Gastroesophageal sphincter (tissue), 4 donors: ENCODE measurements around the gene FBXO4. TPM values are rescaled to one million over a fixed set of nuclear protein-coding genes. Genes with fewer than 3 reads are reported as not detected.

Experiments used
- ATAC-seq: fragments of 150-250 bp; one replicate; pipeline ENCODE4 v1.9.1; 2016; ENCODE audit warnings: mild to moderate bottlenecking, moderate library complexity
- H3K27ac ChIP-seq, 4 donors: fragments of 200-600 bp; sonication (generic) in 3 of 4; 1 replicate in 3 of 4; 2 replicates in 1 of 4; pipeline ENCODE4 v1.5.1; 2016 to 2019
- H3K27me3 ChIP-seq: fragments of 200-600 bp; sonication (generic); one replicate; pipeline ENCODE4 v1.5.1; 2019
- H3K36me3 ChIP-seq, 2 donors: fragments of 200-600 bp; sonication (generic); one replicate each; pipeline ENCODE4 v1.5.1; 2019; ENCODE audit warnings: control low read depth in 1 of 2
- H3K4me1 ChIP-seq, 3 donors: fragments of 200-600 bp; sonication (generic); 1 replicate in 2 of 3; 2 replicates in 1 of 3; pipeline ENCODE4 v1.5.1; 2016 to 2019; ENCODE audit warnings: control low read depth in 2 of 3
- H3K4me3 ChIP-seq, 2 donors: fragments of 200-600 bp; sonication (generic); one replicate each; pipeline ENCODE4 v1.5.1; 2019; ENCODE audit warnings: mild to moderate bottlenecking in 1 of 2, moderate library complexity in 1 of 2
- H3K9me3 ChIP-seq, 3 donors: fragments of 200-600 bp; sonication (generic); one replicate each; pipeline ENCODE4 v1.5.1; 2017 to 2019; ENCODE audit warnings: control low read depth in 2 of 3
- CTCF ChIP-seq, 4 experiments: fragments of 200-600 bp in 2 of 4; fragments of 450-650 bp in 2 of 4; sonication (generic) in 1 of 4; IDR thresholded peaks; one replicate each; pipeline ENCODE4 v1.5.1; 2017 to 2019; ENCODE audit warnings: antibody characterized with exemption in 4 of 4, mild to moderate bottlenecking in 2 of 4, moderate library complexity in 2 of 4
- EP300 ChIP-seq: sonication (generic); formaldehyde crosslinking; IDR thresholded peaks from one replicate; pipeline ENCODE4 v1.6.1; 2017; ENCODE audit warnings: antibody characterized with exemption, mild to moderate bottlenecking
- POLR2A ChIP-seq, 2 donors: fragments of 450-650 bp; IDR thresholded peaks; one replicate each; pipeline ENCODE4 v1.6.1; 2017; ENCODE audit warnings: antibody characterized with exemption in 2 of 2, mild to moderate bottlenecking in 2 of 2, moderate library complexity in 1 of 2
- POLR2AphosphoS5 ChIP-seq: sonication (generic); formaldehyde crosslinking; IDR thresholded peaks from one replicate; pipeline ENCODE4 v1.6.1; 2017; ENCODE audit warnings: antibody characterized with exemption
- WGBS, 2 donors: methylation state at CpG; one replicate each; pipeline ENCODE4 v1.1.5; 2018; ENCODE audit warnings: low coverage in 1 of 2; 5-methylcytosine and 5-hydroxymethylcytosine counted together
- total RNA-seq, 4 donors: library from RNA; depleted of rRNA; stranded (reverse); fragments of >200 nt; gene quantifications; one replicate each; pipeline ENCODE4 v1.1.0, GENCODE V29; 2016

Gene FBXO4
- total RNA-seq, 4 donors from 2014 or later, result 6.3 to 9.6 (median 7.9) TPM

GRCh38 chr5:41918105-41918504 lies 7.0 kb upstream of the FBXO4 start:
- H3K4me1 ChIP-seq, result no peaks in the 10 kb centered on the region
- no peak overlapping the region for H3K4me3 ChIP-seq
- no peak for TF ChIP-seq POLR2A (IDR thresholded peaks at IDR 0.05)
- no peak for TF ChIP-seq EP300
- no peak for TF ChIP-seq POLR2AphosphoS5
- no peak for TF ChIP-seq CTCF (IDR thresholded peaks at IDR 0.05)
- no peaks in the 10 kb centered on the region for H3K27me3 ChIP-seq
- ATAC-seq, result no peak
- no peaks in the 10 kb centered on the region for H3K9me3 ChIP-seq
- no peak overlapping the region for H3K27ac ChIP-seq
- H3K36me3 ChIP-seq, result peaks cover 12 to 91% of the 10 kb centered on the region in 2 donors
- WGBS, 2 donors, result 77% methylated on average over 2 of the region's 2 CpGs; no CpG with 5 or more reads in 1 of the 2 donors

DNA sequence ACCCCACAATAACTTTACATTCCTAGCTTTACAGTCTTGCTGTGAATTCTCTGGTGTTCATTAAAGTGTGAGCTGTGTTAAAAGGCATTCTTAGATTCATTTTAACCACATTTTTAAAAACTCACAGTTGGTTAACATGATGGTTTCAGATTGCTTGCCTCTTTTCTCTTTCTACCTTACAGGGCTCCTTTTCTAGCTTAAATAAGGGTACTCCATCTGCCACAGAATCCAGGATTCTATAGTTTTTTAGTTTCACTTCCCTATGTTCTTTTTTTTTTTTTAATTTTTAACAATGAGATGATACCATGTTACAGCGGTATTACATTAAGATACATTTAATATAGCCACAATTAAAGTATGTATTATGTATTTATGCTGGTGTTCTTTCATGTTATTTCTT lies 3.9 kb upstream of the FBXO4 start:
- Histone ChIP-seq H3K36me3 (peaks cover 12 to 60% of the 10 kb centered on the region in 2 donors), H3K4me3 (no peak overlapping the region), H3K27me3 (no peaks in the 10 kb centered on the region), H3K4me1 (peaks cover 0 to 15% (median 2%) of the 10 kb centered on the region in 3 donors), H3K27ac (no peak overlapping the region), H3K9me3 (no peaks in the 10 kb centered on the region)
- 100% methylated on average over 1 of the region's 1 CpG for WGBS, 2 donors
- TF ChIP-seq CTCF (IDR thresholded peaks at IDR 0.05), result no peak
- TF ChIP-seq POLR2AphosphoS5, result no peak
- ATAC-seq, result no peak

DNA sequence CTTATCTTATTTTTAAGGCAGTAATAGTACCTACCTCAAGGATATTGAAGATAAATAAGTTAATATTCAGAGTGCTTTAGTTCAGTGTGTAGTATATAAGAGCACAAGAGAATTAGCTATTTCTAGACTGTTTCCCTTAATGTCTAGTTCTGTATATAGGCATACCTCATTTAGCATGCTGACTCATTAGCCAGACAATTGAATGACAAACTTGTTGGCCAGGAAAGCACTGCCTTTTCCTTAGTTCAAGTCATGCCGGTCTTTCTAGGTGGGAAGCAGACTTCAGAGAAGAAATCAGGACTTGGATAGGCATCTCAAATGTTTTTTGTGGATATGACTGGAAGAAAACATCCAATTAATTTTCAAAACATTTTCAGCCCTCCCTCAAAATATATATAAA lies 3.2 kb upstream of the FBXO4 start:
- no peak overlapping the region for H3K27ac ChIP-seq
- no peak overlapping the region for H3K4me3 ChIP-seq
- no peaks in the 10 kb centered on the region for H3K27me3 ChIP-seq
- no peaks in the 10 kb centered on the region for H3K9me3 ChIP-seq
- H3K36me3 ChIP-seq, result peaks cover 11 to 53% of the 10 kb centered on the region in 2 donors
- no peak for TF ChIP-seq POLR2AphosphoS5
- TF ChIP-seq EP300, result no peak
- no peak for TF ChIP-seq CTCF (IDR thresholded peaks at IDR 0.05)
- no peak for TF ChIP-seq POLR2A (IDR thresholded peaks at IDR 0.05)
- no peak for ATAC-seq
- WGBS, 2 donors, result 70 to 71% methylated on average over 1 of the region's 1 CpG
- H3K4me1 ChIP-seq, result peaks cover 0 to 18% (median 2%) of the 10 kb centered on the region in 3 donors

DNA sequence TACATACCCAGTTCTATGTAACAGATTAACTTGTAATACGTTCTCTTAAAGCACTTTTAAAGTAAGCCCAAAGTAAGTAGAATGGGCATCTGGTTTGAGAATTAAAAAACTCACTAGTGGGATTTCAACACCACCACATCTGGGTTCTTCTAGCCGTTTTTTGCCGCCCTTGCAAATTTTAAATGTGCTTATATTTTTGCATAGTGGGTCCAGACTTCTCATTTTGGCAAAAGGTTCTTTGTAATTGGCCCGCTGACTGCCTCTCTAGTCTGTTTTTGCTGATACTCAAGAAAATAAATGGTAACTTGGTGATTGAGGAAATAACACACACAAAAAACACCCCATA lies 582 bp upstream of the FBXO4 start:
- H3K4me3 ChIP-seq, result peak overlapping the region; percentile 60 to 84
- WGBS, 2 donors, result 61 to 74% methylated on average over 4 of the region's 4 CpGs
- peak overlapping the region; percentile 83 to 97 (median 92) for H3K27ac ChIP-seq
- H3K27me3 ChIP-seq, result no peaks in the 10 kb centered on the region
- no peaks in the 10 kb centered on the region for H3K9me3 ChIP-seq
- ATAC-seq, result no peak
- peaks cover 0 to 28% of the 10 kb centered on the region in 2 donors for H3K36me3 ChIP-seq
- H3K4me1 ChIP-seq, result peaks cover 0 to 18% (median 2%) of the 10 kb centered on the region in 3 donors
- TF ChIP-seq CTCF (IDR thresholded peaks at IDR 0.05) (no peak), POLR2A (IDR thresholded peaks at IDR 0.05) (no peak), POLR2AphosphoS5 (no peak), EP300 (no peak)

DNA sequence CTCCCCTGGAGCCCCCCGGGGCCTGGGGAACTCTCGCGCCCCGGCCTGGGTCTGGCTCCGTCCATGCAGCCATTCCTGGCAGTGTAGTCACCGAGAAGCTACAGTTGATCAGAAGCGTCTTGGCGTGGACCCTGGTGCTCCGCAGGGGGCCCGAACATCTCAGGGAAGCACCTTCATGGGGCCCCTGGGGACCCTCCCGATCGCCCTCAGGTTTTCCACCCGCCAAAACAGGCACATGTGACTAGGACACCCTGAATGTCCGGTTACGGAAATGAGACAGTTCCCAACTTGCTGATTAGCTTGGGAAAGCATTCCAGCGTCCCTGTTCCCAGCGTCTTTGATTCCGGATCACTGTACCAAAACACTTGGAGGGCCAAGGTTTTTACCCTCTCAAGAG lies 472 bp downstream of the FBXO4 start:
- no peaks in the 10 kb centered on the region for H3K27me3 ChIP-seq
- H3K27ac ChIP-seq, result peak overlapping the region; percentile 83 to 97 (median 92)
- H3K4me3 ChIP-seq, result peak overlapping the region; percentile 60 to 84
- peak; percentile 28 for ATAC-seq
- WGBS, 2 donors, result 0% methylated on average over 3 to 6 of the region's 18 CpGs
- peaks cover 0 to 27% of the 10 kb centered on the region in 2 donors for H3K36me3 ChIP-seq
- TF ChIP-seq CTCF (IDR thresholded peaks at IDR 0.05), result no peak
- peak; percentile 5 for TF ChIP-seq POLR2AphosphoS5
- peaks cover 0 to 18% (median 2%) of the 10 kb centered on the region in 3 donors for H3K4me1 ChIP-seq
- H3K9me3 ChIP-seq, result no peaks in the 10 kb centered on the region
